Endothelial cell of umbilical vein (primary cell): ENCODE data around the gene RIGI. TPM values are rescaled to one million over a fixed set of nuclear protein-coding genes. Genes with fewer than 3 reads are reported as not detected.

ENCODE experiments used
- Bru-seq: library from RNA; stranded (reverse); fragments of 400-500 nt; gene quantifications from one replicate; lab custom pipeline; 2021; lab: Mats Ljungman, UMichigan
- BruChase-seq, 2 experiments: library from RNA; stranded (reverse); fragments of 400-500 nt; gene quantifications; one replicate each; lab custom pipeline; 2021; lab: Mats Ljungman, UMichigan
- BruUV-seq: library from RNA; stranded (reverse); fragments of 400-500 nt; replicated peaks from 2 replicates; lab custom pipeline; 2021; lab: Mats Ljungman, UMichigan
- CTCF ChIA-PET: fragments of 300-600, 350-600 bp; sonication (Branson Sonifier 250); formaldehyde crosslinking; loops from one replicate; lab custom pipeline; 2021; ENCODE audit warnings: antibody characterized with exemption, inconsistent platforms; lab: Charles Lee
- POLR2A ChIA-PET: fragments of 300-600, 350-600 bp; sonication (Branson Sonifier 250); formaldehyde crosslinking; loops from one replicate; lab custom pipeline; 2021; ENCODE audit warnings: antibody characterized with exemption, inconsistent platforms; lab: Charles Lee
- DNase-seq: peaks from one replicate; pipeline ENCODE4 v3.0.0-alpha.2; 2011; ENCODE audit warnings: low read depth, low spot score
- FAIRE-seq: peaks from 2 replicates; lab custom pipeline; 2011; peaks lifted over from hg19 to GRCh38; lab: Jason Lieb, UNC
- H2AFZ ChIP-seq: 2 replicates; pipeline ENCODE4 v1.6.0; 2012; ENCODE audit warnings: low read depth, low read length, control low read depth, inconsistent platforms
- H3K27ac ChIP-seq: 2 replicates; pipeline ENCODE4 v1.5.1; 2011; ENCODE audit warnings: low read depth, mild to moderate bottlenecking, control low read depth, low read length, moderate library complexity; ENCODE audit not compliant: insufficient read depth
- H3K27me3 ChIP-seq, 2 experiments: 2 replicates each; pipeline versions ENCODE4 v1.6.0 to v1.6.1; 2011; ENCODE audit warnings: low read length in 2 of 2, mixed read lengths in 1 of 2; ENCODE audit not compliant: control insufficient read depth in 2 of 2, insufficient read depth in 2 of 2
- H3K36me3 ChIP-seq, 2 experiments: 2 replicates in 1 of 2; 3 replicates in 1 of 2; pipeline ENCODE4 v1.5.1; 2011; ENCODE audit warnings: low read length in 2 of 2, mild to moderate bottlenecking in 1 of 2, moderate library complexity in 1 of 2; ENCODE audit not compliant: control insufficient read depth in 2 of 2, insufficient read depth in 2 of 2; ENCODE audit errors: extremely low read depth in 1 of 2
- H3K4me1 ChIP-seq: 3 replicates; pipeline ENCODE4 v1.5.1; 2011; ENCODE audit warnings: mild to moderate bottlenecking, low read length; ENCODE audit not compliant: control insufficient read depth, insufficient read depth; ENCODE audit errors: extremely low read depth
- H3K4me2 ChIP-seq: 2 replicates; pipeline ENCODE4 v1.6.1; 2011; ENCODE audit warnings: low read length, control low read depth, mixed read lengths; ENCODE audit not compliant: insufficient read depth
- H3K4me3 ChIP-seq, 3 experiments: fragments of 200-600 bp in 1 of 3; sonication (generic), shearing (Covaris generic) in 1 of 3; replicated peaks in 1 of 3; 2 replicates each; pipeline ENCODE4 v1.5.1; 2011 to 2016; ENCODE audit warnings: control low read depth in 3 of 3, low read length in 3 of 3, mild to moderate bottlenecking in 2 of 3, inconsistent platforms in 1 of 3, low read depth in 1 of 3, moderate library complexity in 1 of 3; ENCODE audit not compliant: insufficient read depth in 1 of 3
- H3K79me2 ChIP-seq: 2 replicates; pipeline ENCODE4 v1.6.0; 2012; ENCODE audit warnings: low read length, inconsistent platforms; ENCODE audit not compliant: control insufficient read depth, insufficient read depth
- H3K9ac ChIP-seq: replicated peaks from 2 replicates; pipeline ENCODE3; 2011; ENCODE audit warnings: low read length, control low read depth; ENCODE audit not compliant: insufficient read depth; ENCODE audit errors: extremely low read depth
- H3K9me1 ChIP-seq: replicated peaks from 3 replicates; pipeline ENCODE4 v1.6.0; 2011; ENCODE audit warnings: mild to moderate bottlenecking, low read length; ENCODE audit not compliant: control insufficient read depth, insufficient read depth; ENCODE audit errors: extremely low read depth
- H3K9me3 ChIP-seq: replicated peaks from 2 replicates; pipeline ENCODE4 v1.5.1; 2012; ENCODE audit warnings: low read length, inconsistent platforms; ENCODE audit not compliant: control insufficient read depth, insufficient read depth
- H4K20me1 ChIP-seq: replicated peaks from 2 replicates; pipeline ENCODE3; 2011; ENCODE audit warnings: mild to moderate bottlenecking, low read length; ENCODE audit not compliant: control insufficient read depth, insufficient read depth; ENCODE audit errors: extremely low read depth
- CTCF ChIP-seq, 2 donors: IDR thresholded peaks; 1 replicate in 1 of 2; 2 replicates in 1 of 2; pipeline ENCODE4 v1.5.1; 2011; ENCODE audit warnings: low read length in 2 of 2, mild to moderate bottlenecking in 2 of 2, moderate library complexity in 2 of 2, control low read depth in 1 of 2, inconsistent platforms in 1 of 2, low read depth in 1 of 2; ENCODE audit not compliant: insufficient read depth in 1 of 2; ENCODE audit errors: extremely low read depth in 1 of 2
- EZH2 ChIP-seq: IDR thresholded peaks from 2 replicates; pipeline ENCODE4 v1.6.1; 2012; ENCODE audit warnings: borderline replicate concordance, low read depth, mild to moderate bottlenecking, moderate library complexity, low read length, inconsistent platforms; ENCODE audit not compliant: severe bottlenecking
- FOS ChIP-seq: IDR thresholded peaks from 2 replicates; pipeline ENCODE4 v1.6.1; 2011; ENCODE audit warnings: mild to moderate bottlenecking, low read length, moderate library complexity, borderline replicate concordance; ENCODE audit not compliant: insufficient read depth
- GATA2 ChIP-seq: IDR thresholded peaks from 2 replicates; pipeline ENCODE4 v1.7.0; 2011; ENCODE audit warnings: low read depth, mild to moderate bottlenecking, moderate library complexity, mixed read lengths, low read length; ENCODE audit not compliant: insufficient read length, insufficient read depth
- JUN ChIP-seq: IDR thresholded peaks from 2 replicates; pipeline ENCODE4 v1.6.1; 2011; ENCODE audit warnings: borderline replicate concordance, low read depth; ENCODE audit not compliant: insufficient read length, insufficient read depth
- MAX ChIP-seq: IDR thresholded peaks from 2 replicates; pipeline ENCODE4 v1.6.1; 2011; ENCODE audit not compliant: insufficient read depth, insufficient read length
- MYC ChIP-seq: IDR thresholded peaks from one replicate; pipeline ENCODE4 v1.6.1; 2011; ENCODE audit warnings: mild to moderate bottlenecking, low read depth, low read length
- POLR2A ChIP-seq: IDR thresholded peaks from 2 replicates; pipeline ENCODE4 v1.6.1; 2012; ENCODE audit warnings: low read depth, mild to moderate bottlenecking, control low read depth, low read length
- POLR2AphosphoS5 ChIP-seq: IDR thresholded peaks from 2 replicates; pipeline ENCODE4 v1.6.1; 2012; ENCODE audit warnings: low read depth, mild to moderate bottlenecking, control low read depth, low read length, moderate library complexity; ENCODE audit not compliant: insufficient read depth
- dilution Hi-C: fragments of 300-500 bp; cut with MboI; formaldehyde crosslinking; loops from one replicate; pipeline ENCODE4 v1.15.0; 2019; ENCODE audit warnings: low sequenced_read_pairs; ENCODE audit not compliant: extremely low pct_ligation_motif_present
- intact Hi-C: fragments of 100-400 bp; cut with micrococcal nuclease; formaldehyde crosslinking; loops from one replicate; pipeline ENCODE4 v1.10.0; 2022
- long read RNA-seq: library from polyadenylated mRNA; stranded (forward); transcript quantifications from one replicate; pipeline ENCODE4 v2.0.0, GENCODE V29; 2021
- polyA minus RNA-seq, 3 experiments: library from RNA; depleted of rRNA, polyadenylated mRNA; stranded (reverse); fragments of >200 nt; gene quantifications; 1 replicate in 1 of 3; 2 replicates in 2 of 3; pipeline ENCODE4 v1.2.3, GENCODE V29; 2011
- polyA plus RNA-seq, 4 experiments: library from polyadenylated mRNA; depleted of rRNA in 3 of 4; stranded (reverse) in 3 of 4; unstranded in 1 of 4; fragments of >200 nt; gene quantifications; 2 replicates each; pipeline versions ENCODE4 v1.2.1 to v1.2.3, GENCODE V29; 2011 to 2012; ENCODE audit warnings: missing spikeins in 1 of 4
- total RNA-seq: library from RNA; stranded (reverse); gene quantifications from 2 replicates; pipeline ENCODE4 v1.2.3, GENCODE V29; 2021

The RIGI gene
- total RNA-seq (11.4 and 13.3 TPM in 2 replicates), polyA plus RNA-seq (3.8 and 4.5 TPM in 2 replicates), polyA minus RNA-seq (7.5 and 8.0 TPM in 2 replicates), Bru-seq, nascent RNA (percentile 75 among the genes with signal in this experiment), BruChase-seq, experiment 1, labeled RNA remaining after a 6-hour chase (percentile 75 among the genes with signal in this experiment), BruChase-seq, experiment 2, labeled RNA remaining after a 2-hour chase (percentile 67 among the genes with signal in this experiment)
- polyA plus RNA-seq (2011; cell fraction: cytosol; rRNA removed): 5.3 and 5.7 TPM in 2 replicates
- 8.4 and 10.7 TPM in 2 replicates for polyA plus RNA-seq (2011; cell fraction: nucleus; rRNA removed)
- 18.4 and 21.6 TPM in 2 replicates for polyA plus RNA-seq (2012)
- 0.82 TPM for polyA minus RNA-seq (2011; cell fraction: cytosol; rRNA and poly(A)+ RNA removed)
- polyA minus RNA-seq (2011; cell fraction: nucleus; rRNA and poly(A)+ RNA removed): 8.1 and 12.6 TPM in 2 replicates
- long read RNA-seq, full-length matches to known transcripts: 5 of 27 reads
- long read RNA-seq, partial matches to known transcripts: 13 of 27 reads
- long read RNA-seq, other reads (novel, unspliced or antisense): 9 of 27 reads

- H3K27ac ChIP-seq: peak within 1 kb of the TSS; percentile 61
- ChIA-PET POLR2A (interaction anchor here (0.7 to 2.9 kb wide), 8 partner anchors 19 to 499 kb away, joined by 3 to 17 read pairs (median 5); partner anchors contain the start of gene DNAJA1), CTCF (interaction anchor here (0.6 to 4.9 kb wide), 38 partner anchors 9 to 498 kb away, joined by 3 to 172 read pairs (median 6); partner anchors contain the start of genes ACO1, NDUFB6, SMIM27 and TOPORS)
- DNase-seq: peak; percentile 97
- dilution Hi-C loops: no loop called here
- H4K20me1 ChIP-seq: no peaks in the 10 kb centered on the region
- no TSS peak for BruUV-seq
- H2AFZ ChIP-seq: peak within 1 kb of the TSS; percentile 73
- no peaks in the 10 kb centered on the region for H3K27me3 ChIP-seq
- H3K9me3 ChIP-seq: no peaks in the 10 kb centered on the region
- H3K9me1 ChIP-seq: no peaks in the 10 kb centered on the region
- peaks cover 29% of the 10 kb centered on the region for H3K79me2 ChIP-seq
- TF ChIP-seq JUN (no peak), POLR2A (peak; percentile 87), EZH2 (no peak), CTCF (IDR thresholded peaks at IDR 0.05; ENCODE audit: extremely low read depth in 1 of 2, insufficient read depth in 1 of 2, low read depth in 1 of 2, low read length in 2 of 2) (peak; percentile 29 to 43), MYC (peak; percentile 23), FOS (no peak), POLR2AphosphoS5 (peak; percentile 67), MAX (peak; percentile 15), GATA2 (no peak)
- no peaks in the 10 kb centered on the region for H3K36me3 ChIP-seq
- H3K4me3 ChIP-seq: peak within 1 kb of the TSS; percentile 78 to 88 (median 83)
- intact Hi-C loops: loop anchor here (1.0 to 2.0 kb wide), 7 partner anchors 24 to 147 kb away; partner anchors contain the start of gene ACO1
- H3K4me2 ChIP-seq: peak within 1 kb of the TSS; percentile 94
- peaks cover 15% of the 10 kb centered on the region for H3K4me1 ChIP-seq
- FAIRE-seq: peak; percentile 92
- peak within 1 kb of the TSS; percentile 62 for H3K9ac ChIP-seq
Observed at GRCh38 chr9:32526041-32526706, at the start of gene RIGI. TSS of gene RIGI (minus strand) at chr9:32526196. CDS start at chr9:32526166, 30 bp downstream.
